GM12878 (cell line): ENCODE measurements around the gene TOR1A. TPM values are rescaled to one million over a fixed set of nuclear protein-coding genes. Genes with fewer than 3 reads are reported as not detected.

ENCODE experiments used
- MYC ChIP-seq: IDR thresholded peaks from 2 replicates; pipeline ENCODE4 v1.6.1; 2011; ENCODE audit warnings: mild to moderate bottlenecking, low read length, moderate library complexity, inconsistent platforms; ENCODE audit not compliant: insufficient read depth, insufficient replicate concordance, insufficient read length, severe bottlenecking
- NFYA ChIP-seq: IDR thresholded peaks from 2 replicates; pipeline ENCODE4 v1.6.1; 2011; ENCODE audit warnings: low read depth, mild to moderate bottlenecking, low read length, improper control_type of control experiment, borderline replicate concordance
- NKRF ChIP-seq: fragments of 450-650 bp; conservative IDR thresholded peaks from 2 replicates; pipeline ENCODE4 v1.6.1; 2017; ENCODE audit warnings: mild to moderate bottlenecking, moderate library complexity
- NR2C2 ChIP-seq: IDR thresholded peaks from 2 replicates; pipeline ENCODE4 v1.6.1; 2011; ENCODE audit warnings: borderline replicate concordance, low read depth; ENCODE audit not compliant: control insufficient read depth, insufficient read length
- RBBP5 ChIP-seq: fragments of 200-600 bp; sonication (generic); conservative IDR thresholded peaks from 2 replicates; pipeline ENCODE4 v1.6.1; 2016
- RUNX3 ChIP-seq: IDR thresholded peaks from 2 replicates; pipeline ENCODE4 v1.6.1; 2012; ENCODE audit warnings: low read length, inconsistent platforms
- SMC3 ChIP-seq: IDR thresholded peaks from 2 replicates; pipeline ENCODE4 v1.6.1; 2011; ENCODE audit warnings: low read length, improper control_type of control experiment, borderline replicate concordance
- ZBTB40 ChIP-seq: fragments of 450-650 bp; IDR thresholded peaks from 2 replicates; pipeline ENCODE4 v1.6.1; 2016; ENCODE audit warnings: mild to moderate bottlenecking, moderate library complexity, borderline replicate concordance
- polyA plus RNA-seq, 11 experiments: library from polyadenylated mRNA; depleted of rRNA in 4 of 11; unstranded in 6 of 11; stranded (reverse) in 5 of 11; fragments of >200 nt; fragmentation: Nextera tagmentation in 4 of 11; fragmentation: Illumina TruSeq in 1 of 11; extraction: Ambion mirVana in 4 of 11; extraction: Trizol in 1 of 11; gene quantifications; 1 replicate in 1 of 11; 2 replicates in 10 of 11; pipeline versions ENCODE4 v1.2.1 to v1.2.3, GENCODE V29; 2011 to 2016; ENCODE audit warnings: inconsistent platforms in 2 of 11, missing spikeins in 2 of 11, low read depth in 1 of 11
- total RNA-seq, 4 experiments: library from RNA; depleted of rRNA in 3 of 4; stranded (reverse); fragments of >200 nt in 3 of 4; fragmentation: Illumina TruSeq in 1 of 4; extraction: Trizol in 1 of 4; gene quantifications; 2 replicates each; pipeline versions ENCODE4 v1.2.1 to v1.2.3, GENCODE V29; 2013 to 2021
- TF ChIP-seq, protein P1 (sequence below): fragments of 450-650 bp; IDR thresholded peaks from 2 replicates; pipeline ENCODE4 v1.6.1; 2017; ENCODE audit warnings: borderline replicate concordance
- TF ChIP-seq, protein P2 (sequence below): fragments of 450-650 bp; IDR thresholded peaks from 2 replicates; pipeline ENCODE4 v1.6.1; 2018; ENCODE audit warnings: mild to moderate bottlenecking, low read depth, moderate library complexity; ENCODE audit not compliant: partially characterized antibody

TOR1A gene
- total and polyA plus RNA-seq, 10 of the 15 experiments (the other 5 are each of a cell fraction or from before 2014, with no cell fraction given): 3.2 to 60.8 (median 38.6) TPM

DNA sequence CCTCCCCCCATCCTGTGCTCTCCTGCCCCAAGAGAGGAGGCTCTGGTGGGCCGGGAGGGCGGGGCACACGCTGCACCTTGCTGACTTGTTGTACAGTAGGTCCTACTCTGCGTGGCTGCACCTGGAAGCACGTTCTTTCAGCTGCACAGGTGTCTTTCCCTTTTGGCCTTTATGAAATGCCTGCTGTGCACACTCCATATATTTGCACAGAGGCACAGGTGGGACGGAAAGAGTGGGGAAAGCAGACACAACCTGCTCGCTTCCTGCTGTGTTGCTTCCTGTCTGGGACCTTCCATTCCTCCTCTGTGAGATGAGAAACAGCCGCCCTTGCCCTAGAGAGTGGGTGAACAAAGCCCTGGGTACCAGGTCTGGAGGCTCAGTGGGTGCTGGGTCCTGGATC is 16.1 kb upstream of the TOR1A start (continued):
- TF ChIP-seq MYC (no peak), RBBP5 (no peak), NR2C2 (no peak), SMC3 (no peak), NKRF (no peak), NFYA (no peak), RUNX3 (no peak), ZBTB40 (no peak)
- TF ChIP-seq, protein P1, sequence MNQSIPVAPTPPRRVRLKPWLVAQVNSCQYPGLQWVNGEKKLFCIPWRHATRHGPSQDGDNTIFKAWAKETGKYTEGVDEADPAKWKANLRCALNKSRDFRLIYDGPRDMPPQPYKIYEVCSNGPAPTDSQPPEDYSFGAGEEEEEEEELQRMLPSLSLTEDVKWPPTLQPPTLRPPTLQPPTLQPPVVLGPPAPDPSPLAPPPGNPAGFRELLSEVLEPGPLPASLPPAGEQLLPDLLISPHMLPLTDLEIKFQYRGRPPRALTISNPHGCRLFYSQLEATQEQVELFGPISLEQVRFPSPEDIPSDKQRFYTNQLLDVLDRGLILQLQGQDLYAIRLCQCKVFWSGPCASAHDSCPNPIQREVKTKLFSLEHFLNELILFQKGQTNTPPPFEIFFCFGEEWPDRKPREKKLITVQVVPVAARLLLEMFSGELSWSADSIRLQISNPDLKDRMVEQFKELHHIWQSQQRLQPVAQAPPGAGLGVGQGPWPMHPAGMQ: no peak
- TF ChIP-seq, protein P2, sequence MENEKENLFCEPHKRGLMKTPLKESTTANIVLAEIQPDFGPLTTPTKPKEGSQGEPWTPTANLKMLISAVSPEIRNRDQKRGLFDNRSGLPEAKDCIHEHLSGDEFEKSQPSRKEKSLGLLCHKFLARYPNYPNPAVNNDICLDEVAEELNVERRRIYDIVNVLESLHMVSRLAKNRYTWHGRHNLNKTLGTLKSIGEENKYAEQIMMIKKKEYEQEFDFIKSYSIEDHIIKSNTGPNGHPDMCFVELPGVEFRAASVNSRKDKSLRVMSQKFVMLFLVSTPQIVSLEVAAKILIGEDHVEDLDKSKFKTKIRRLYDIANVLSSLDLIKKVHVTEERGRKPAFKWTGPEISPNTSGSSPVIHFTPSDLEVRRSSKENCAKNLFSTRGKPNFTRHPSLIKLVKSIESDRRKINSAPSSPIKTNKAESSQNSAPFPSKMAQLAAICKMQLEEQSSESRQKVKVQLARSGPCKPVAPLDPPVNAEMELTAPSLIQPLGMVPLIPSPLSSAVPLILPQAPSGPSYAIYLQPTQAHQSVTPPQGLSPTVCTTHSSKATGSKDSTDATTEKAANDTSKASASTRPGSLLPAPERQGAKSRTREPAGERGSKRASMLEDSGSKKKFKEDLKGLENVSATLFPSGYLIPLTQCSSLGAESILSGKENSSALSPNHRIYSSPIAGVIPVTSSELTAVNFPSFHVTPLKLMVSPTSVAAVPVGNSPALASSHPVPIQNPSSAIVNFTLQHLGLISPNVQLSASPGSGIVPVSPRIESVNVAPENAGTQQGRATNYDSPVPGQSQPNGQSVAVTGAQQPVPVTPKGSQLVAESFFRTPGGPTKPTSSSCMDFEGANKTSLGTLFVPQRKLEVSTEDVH: no peak
